GM21526 (cell line): ENCODE data around the gene RAD23A.
"Not testable (repeated sequence)": the region's sequence is repeated elsewhere in the genome, so short reads cannot be mapped to it uniquely, and the experiment has no call there.

Experiments
- ATAC-seq: cut with Tn5 transposase; IDR thresholded peaks from one replicate; pipeline ENCODE4 v1.9.1; 2021; ENCODE audit warnings: moderate library complexity; ENCODE audit not compliant: unreplicated experiment, low FRiP score

Gene RAD23A

DNA sequence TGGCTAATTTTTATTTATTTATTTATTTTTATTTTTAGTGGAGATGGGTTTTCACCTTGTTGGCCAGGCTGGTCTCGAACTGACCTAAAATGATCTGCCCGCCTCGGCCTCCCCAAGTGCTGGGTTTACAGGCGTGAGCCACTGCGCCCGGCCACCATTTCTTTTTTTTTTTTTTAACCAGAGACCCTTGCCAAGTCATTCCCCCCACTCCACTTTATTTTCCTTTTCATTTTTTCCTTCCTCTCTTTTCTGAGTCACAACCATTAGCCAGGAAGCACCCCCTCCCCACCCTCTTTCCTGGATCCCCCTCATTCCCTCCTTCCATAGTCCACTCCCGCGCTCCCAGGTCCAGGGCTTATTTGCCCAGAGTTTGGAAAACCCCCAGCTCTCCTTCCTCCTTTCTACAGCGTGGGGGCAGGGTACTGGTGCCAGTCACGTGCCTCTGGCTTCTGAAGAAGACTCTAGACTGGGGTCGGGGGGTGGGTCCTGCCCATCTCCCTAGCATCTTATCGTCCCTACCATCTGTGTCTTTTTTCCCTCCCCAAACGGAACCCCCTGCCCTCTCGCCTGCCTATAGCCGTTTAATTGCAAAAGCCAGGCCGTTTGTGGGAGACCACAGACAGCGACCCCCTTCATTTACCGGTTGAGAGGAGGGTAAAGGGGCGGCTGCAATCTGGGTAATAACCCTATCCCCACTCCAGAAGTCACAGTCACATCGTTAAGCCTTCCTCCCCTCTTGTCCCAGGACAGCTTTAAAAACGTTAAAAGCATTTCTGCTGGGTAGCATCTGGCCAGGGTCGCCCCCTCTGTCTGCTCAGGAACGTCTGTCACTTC lies 8.4 kb upstream of the RAD23A start:
- ATAC-seq: no peak

GRCh38 chr19:12937927-12938778 lies 7.5 kb upstream of the RAD23A start, which contains the start of gene CALR:
Gene CALR (plus strand): TSS chr19:12938609. CDS start chr19:12938680, 71 bp downstream.
- peak; percentile 70 for ATAC-seq

DNA sequence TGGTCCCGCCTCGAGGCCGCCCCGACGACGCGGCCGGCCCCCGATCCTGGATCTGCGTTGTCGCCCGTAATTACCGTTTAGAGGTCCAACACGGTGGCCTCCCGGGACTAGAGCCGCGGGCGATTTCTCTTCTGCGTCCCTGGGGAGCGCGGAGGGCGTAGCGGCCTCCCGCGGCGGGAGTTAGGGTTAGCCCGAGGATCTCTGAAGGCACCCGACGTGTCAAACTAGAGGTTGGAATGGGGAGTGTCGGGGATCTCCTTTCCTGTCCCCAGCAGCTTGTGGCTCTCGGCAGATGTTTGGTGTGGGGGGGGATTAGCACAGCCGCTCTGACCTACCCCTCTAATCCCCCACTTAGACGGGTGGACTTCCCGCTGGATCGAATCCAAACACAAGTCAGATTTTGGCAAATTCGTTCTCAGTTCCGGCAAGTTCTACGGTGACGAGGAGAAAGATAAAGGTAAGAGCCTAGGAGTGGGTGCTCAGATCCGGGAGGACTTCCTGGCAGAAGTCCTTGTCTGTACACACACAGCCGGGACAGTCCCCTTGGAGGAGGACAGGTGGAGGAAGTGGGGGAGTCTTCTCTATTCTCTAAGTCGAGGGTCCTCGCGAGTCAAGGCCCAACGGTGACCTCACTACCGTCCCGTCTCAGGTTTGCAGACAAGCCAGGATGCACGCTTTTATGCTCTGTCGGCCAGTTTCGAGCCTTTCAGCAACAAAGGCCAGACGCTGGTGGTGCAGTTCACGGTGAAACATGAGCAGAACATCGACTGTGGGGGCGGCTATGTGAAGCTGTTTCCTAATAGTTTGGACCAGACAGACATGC lies 6.7 kb upstream of the RAD23A start:
- no peak for ATAC-seq

GRCh38 chr19:12939975-12940423 lies 5.7 kb upstream of the RAD23A start:
- ATAC-seq: no peak

DNA sequence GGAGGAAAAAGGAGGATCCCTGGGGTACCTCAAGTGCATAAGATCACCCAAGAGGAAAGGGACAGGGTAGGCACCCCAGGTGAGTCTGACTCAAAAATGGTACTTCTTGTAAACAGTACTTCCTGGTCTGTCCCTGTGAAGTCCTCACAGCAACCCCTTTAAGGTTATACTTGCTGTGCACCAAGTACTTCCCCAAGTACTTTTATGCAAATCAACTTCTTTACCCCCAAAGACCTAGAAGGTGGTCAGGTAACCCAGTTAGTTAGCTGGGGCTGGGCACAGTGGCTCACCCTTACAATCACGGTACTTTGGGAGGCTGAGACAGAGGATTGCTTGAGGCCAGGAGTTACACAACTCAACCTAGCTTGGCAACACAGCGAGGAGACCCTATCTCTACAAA lies 4.8 kb upstream of the RAD23A start:
- no peak for ATAC-seq

DNA sequence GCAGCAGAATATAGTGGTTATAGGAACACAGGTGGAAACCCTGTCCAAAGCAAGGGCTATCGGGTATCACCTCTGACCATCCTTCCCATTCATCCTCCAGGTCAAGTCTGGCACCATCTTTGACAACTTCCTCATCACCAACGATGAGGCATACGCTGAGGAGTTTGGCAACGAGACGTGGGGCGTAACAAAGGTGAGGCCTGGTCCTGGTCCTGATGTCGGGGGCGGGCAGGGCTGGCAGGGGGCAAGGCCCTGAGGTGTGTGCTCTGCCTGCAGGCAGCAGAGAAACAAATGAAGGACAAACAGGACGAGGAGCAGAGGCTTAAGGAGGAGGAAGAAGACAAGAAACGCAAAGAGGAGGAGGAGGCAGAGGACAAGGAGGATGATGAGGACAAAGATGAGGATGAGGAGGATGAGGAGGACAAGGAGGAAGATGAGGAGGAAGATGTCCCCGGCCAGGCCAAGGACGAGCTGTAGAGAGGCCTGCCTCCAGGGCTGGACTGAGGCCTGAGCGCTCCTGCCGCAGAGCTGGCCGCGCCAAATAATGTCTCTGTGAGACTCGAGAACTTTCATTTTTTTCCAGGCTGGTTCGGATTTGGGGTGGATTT lies 2.1 kb upstream of the RAD23A start:
- ATAC-seq: no peak

- ATAC-seq: no peak
These were observed 1.5 kb upstream of the RAD23A start for GRCh38 chr19:12944104-12944674.

DNA sequence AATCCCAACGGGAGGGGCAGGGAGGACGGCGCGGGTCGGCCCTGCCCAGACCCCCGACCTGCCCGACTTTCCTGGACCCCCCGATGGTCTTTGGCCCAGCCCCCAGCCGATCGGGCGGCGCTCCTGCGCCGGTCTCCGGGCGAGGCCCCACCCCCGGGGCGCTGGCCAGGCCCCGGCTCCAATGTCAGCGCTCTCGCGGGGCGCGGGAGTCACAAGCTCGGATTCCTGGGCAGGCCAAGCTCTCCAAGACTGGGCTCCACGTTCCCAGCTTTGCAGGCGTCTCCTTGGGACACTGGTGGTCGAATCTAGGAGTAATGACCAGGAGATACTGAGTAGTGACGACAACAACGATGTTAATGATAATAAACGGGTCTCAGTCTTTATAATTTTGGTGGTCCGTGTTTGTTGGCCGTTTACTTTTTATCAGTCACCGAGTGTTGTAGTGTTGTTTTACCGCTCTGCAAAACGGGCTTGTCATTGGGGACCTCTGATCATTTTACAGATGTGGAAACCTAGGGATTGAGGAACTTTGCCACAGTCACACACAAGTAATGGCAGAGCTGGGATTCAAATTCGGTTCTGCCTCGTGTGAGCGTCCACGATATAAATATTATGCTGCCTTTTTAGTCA lies 545 bp downstream of the RAD23A start:
- ATAC-seq: peak; percentile 26

DNA sequence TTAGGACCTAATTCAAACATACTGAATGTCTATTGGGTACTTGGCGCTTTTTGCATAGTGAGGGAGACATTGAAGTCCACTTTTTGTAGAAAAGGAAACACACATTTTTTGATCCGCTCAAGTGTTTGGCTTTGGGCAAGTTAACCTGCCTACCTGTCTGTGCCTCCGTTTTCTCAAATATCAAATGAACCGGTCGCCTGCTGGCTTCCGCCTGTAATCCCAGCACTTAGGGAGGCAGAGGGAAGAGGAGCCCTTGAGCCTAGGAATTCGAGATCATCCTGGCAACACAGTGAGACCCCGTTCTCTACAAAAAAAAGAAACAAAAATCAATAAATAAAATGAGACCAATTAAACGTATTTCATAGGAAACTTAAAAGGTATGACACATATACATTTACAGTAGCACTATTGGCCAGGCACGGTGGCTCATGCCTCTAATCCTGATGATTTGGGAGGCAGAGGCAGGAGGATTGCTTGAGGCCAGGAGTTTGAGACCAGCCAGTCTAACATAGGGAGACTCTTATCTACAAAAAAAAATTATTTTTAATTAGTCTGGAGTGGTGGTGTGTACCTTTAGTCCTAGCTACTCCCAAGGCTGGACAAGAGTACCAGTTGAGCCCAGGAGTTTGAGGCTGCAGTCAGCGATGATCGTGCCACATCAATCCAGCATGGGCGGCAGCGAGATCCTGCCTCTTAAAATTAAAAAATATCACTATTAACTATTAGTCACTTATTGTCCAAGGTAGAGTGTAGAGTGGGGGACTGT lies 1.3 kb downstream of the RAD23A start:
- ATAC-seq: no peak

DNA sequence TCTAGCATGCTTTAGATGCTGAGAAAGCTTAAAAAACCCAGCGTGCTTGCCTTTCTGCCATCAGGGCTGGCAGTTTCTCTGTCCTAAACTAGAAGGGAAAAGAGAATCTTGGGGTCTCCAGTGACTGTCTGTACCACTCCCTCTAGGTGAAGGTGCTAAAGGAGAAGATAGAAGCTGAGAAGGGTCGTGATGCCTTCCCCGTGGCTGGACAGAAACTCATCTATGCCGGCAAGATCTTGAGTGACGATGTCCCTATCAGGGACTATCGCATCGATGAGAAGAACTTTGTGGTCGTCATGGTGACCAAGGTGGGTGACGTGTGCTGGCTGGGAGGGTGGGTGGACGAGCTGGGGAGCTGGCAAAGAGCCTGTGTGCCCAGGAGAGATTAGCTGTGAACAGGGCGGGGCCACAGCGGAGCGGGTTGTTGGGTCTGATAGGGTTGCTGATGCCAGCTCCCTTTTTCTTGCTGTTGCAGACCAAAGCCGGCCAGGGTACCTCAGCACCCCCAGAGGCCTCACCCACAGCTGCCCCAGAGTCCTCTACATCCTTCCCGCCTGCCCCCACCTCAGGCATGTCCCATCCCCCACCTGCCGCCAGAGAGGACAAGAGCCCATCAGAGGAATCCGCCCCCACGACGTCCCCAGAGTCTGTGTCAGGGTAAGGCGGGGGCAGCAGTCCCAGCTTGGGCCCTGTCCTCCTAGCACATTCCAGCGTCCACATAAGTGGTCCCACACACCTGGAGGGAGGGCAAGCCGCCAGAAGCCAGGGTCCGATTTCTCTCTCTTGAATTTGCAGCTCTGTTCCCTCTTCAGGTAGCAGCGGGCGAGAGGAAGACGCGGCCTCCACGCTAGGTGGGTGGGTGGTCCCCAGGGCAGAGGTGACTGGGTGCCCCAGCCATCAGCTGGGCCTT lies 2.3 kb downstream of the RAD23A start:
- ATAC-seq: no peak

DNA sequence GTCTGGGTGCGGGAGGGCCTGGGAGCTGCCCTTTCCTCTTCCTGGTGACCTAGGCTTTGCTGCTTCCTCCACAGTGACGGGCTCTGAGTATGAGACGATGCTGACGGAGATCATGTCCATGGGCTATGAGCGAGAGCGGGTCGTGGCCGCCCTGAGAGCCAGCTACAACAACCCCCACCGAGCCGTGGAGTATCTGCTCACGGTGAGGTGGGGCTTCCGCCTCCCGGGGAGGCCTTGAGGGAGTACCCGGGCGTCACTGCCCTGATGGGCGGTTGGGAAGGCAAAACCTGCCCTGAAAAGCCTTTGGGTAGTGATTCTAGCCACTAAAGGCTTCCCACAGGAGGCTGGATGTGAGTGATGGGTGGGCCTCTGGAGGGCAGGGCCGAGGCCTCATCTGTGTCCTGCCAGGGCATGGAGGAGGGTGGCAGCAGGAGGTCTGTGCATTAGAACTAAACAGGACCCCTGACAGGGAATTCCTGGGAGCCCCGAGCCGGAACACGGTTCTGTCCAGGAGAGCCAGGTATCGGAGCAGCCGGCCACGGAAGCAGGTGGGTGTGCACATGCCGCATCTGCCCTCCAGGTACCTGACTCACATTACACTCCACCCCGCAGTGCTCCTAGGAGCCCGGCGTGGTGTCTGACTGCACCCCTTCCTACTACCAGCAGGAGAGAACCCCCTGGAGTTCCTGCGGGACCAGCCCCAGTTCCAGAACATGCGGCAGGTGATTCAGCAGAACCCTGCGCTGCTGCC lies 3.1 kb downstream of the RAD23A start:
- no peak for ATAC-seq

DNA sequence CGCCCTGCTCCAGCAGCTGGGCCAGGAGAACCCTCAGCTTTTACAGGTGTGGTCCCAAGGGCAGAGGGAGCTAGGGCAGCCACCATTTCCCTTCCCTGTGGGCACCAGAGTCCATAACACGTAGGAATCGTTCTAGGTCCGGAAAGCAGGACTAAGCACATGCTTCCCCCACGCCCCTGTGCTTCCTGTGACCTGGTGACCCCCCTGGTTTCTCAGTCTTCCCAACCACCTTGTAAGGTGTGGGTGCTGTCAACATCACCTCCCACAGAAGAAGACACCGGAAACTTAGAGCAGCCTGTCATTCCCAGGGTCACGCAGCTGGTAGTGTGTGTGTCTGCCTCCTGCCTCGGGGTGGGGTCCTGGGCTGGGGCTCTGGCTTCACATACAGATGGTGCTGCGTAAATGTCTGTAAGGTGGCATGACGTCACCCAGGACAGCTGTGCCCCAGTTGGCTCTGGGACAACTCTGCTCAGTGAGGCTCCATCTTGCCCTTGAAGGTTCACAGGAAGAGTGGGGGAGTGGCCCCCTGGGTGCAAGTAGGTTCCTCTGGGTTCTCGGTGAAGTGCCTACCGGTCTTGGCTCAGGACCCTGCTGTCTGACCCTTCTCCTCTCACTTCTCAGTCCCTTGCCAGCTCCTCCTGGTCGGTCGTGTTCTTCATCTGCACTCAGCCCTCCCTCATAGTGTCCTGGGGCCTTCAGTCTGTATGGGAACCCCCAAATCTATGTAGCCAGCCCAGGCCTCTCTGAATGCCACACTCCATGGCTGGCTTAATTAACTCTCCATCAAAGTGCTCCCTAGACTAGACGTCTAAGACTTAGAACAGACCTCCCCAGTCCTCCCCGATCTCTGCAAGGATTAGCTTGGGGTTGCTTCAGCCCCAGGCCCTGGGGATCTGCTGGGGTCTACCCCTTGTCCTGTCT lies 4.0 kb downstream of the RAD23A start:
- no peak for ATAC-seq

GRCh38 chr19:12952050-12952449 lies 6.4 kb downstream of the RAD23A start:
- ATAC-seq: not testable (repeated sequence)

DNA sequence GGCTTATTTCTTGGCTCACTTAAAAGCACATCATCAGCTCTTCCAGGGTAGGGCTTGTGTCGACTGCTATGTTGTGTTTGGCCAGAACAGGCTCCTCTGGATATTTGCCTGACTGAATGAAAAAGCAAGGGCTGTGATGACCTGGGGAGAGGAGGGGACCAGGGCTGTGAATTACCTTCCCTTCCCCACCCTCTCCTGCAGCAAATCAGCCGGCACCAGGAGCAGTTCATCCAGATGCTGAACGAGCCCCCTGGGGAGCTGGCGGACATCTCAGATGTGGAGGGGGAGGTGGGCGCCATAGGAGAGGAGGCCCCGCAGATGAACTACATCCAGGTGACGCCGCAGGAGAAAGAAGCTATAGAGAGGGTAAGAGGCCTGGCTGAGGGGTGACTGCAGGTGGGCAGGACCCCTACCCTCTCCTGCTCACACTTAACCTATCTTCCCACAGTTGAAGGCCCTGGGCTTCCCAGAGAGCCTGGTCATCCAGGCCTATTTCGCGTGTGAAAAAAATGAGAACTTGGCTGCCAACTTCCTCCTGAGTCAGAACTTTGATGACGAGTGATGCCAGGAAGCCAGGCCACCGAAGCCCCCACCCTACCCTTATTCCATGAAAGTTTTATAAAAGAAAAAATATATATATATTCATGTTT lies 7.0 kb downstream of the RAD23A start:
- no peak for ATAC-seq

DNA sequence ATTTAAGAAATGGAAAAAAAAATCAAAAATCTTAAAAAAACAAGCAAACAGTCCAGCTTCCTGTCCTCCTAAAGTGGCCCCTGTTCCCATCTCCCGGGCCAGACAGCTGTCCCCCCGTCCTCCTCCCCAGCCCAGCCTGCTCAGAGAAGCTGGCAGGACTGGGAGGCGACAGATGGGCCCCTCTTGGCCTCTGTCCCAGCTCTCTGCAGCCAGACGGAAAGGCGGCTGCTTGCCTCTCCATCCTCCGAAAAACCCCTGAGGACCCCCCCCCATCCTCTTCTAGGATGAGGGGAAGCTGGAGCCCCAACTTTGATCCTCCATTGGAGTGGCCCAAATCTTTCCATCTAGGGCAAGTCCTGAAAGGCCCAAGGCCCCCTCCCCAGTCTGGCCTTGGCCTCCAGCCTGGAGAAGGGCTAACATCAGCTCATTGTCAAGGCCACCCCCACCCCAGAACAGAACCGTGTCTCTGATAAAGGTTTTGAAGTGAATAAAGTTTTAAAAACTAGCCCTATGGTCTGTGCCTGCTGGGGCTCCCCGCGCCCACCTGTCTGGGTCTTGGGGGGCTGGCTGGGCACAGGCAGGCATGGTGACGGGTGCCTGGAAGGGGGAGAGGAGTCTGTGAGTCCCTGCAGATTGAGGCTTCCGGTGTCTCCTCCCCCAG lies 7.6 kb downstream of the RAD23A start:
- no peak for ATAC-seq
